HL-60/S4 treated with retinoic acid at 250 ng/mL for 4 days and 3 days (cell line): Measurements from ENCODE around the gene OR7C1.
"Not testable (repeated sequence)": the region's sequence is repeated elsewhere in the genome, so short reads cannot be mapped to it uniquely, and the experiment has no call there.

Experiments used
- in situ Hi-C: fragments of 300-500 bp; cut with MboI; formaldehyde crosslinking; loops from 2 replicates; pipeline ENCODE4 v1.7.0; 2022; ENCODE audit warnings: low sequenced_read_pairs

OR7C1 gene

GRCh38 chr19:14768001-14768400 lies 67.0 kb downstream of the OR7C1 start:
- in situ Hi-C loops = no loop called here

- in situ Hi-C loops = no loop called here
Measured at GRCh38 chr19:14767466-14767971, 67.5 kb downstream of the OR7C1 start.

- in situ Hi-C loops = not testable (repeated sequence)
Measured at GRCh38 chr19:14765841-14766240, 69.1 kb downstream of the OR7C1 start.

GRCh38 chr19:14765403-14765802 lies 69.6 kb downstream of the OR7C1 start:
- in situ Hi-C loops = not testable (repeated sequence)

GRCh38 chr19:14764401-14764800 lies 70.6 kb downstream of the OR7C1 start:
- in situ Hi-C loops = no loop called here

GRCh38 chr19:14763497-14764145 lies 71.4 kb downstream of the OR7C1 start:
- in situ Hi-C loops = no loop called here

- in situ Hi-C loops = no loop called here
Measured at GRCh38 chr19:14762111-14762510, 72.9 kb downstream of the OR7C1 start.

GRCh38 chr19:14761607-14762006 lies 73.4 kb downstream of the OR7C1 start:
- in situ Hi-C loops = no loop called here

- in situ Hi-C loops = no loop called here
Measured at GRCh38 chr19:14758816-14759215, 76.2 kb downstream of the OR7C1 start.

GRCh38 chr19:14748601-14749000 lies 86.4 kb downstream of the OR7C1 start:
- in situ Hi-C loops = no loop called here
